Keratinocyte (primary cell): Measurements from ENCODE around the gene GHRL. TPM values are rescaled to one million over a fixed set of nuclear protein-coding genes. Genes with fewer than 3 reads are reported as not detected.

ENCODE experiments used
- DNase-seq: peaks from one replicate; pipeline ENCODE4 v3.0.0-alpha.2; 2011; ENCODE audit warnings: low read depth, missing footprints, low spot score
- FAIRE-seq: peaks from 2 replicates; lab custom pipeline; 2011; peaks lifted over from hg19 to GRCh38; lab: Jason Lieb, UNC
- H2AFZ ChIP-seq: 2 replicates; pipeline ENCODE4 v1.6.0; 2012; ENCODE audit warnings: low read length, control low read depth, inconsistent platforms; ENCODE audit not compliant: control insufficient read depth
- H3K27ac ChIP-seq: 2 replicates; pipeline ENCODE4 v1.5.1; 2011; ENCODE audit warnings: low read length; ENCODE audit not compliant: control insufficient read depth, insufficient read depth
- H3K27me3 ChIP-seq: 3 replicates; pipeline ENCODE4 v1.6.0; 2011; ENCODE audit warnings: low read length; ENCODE audit not compliant: control insufficient read depth, insufficient read depth; ENCODE audit errors: extremely low read depth
- H3K36me3 ChIP-seq, 2 experiments: 2 replicates in 1 of 2; 3 replicates in 1 of 2; pipeline ENCODE4 v1.5.1; 2011; ENCODE audit warnings: low read length in 2 of 2, mild to moderate bottlenecking in 1 of 2; ENCODE audit not compliant: control insufficient read depth in 2 of 2, insufficient read depth in 2 of 2; ENCODE audit errors: extremely low read depth in 1 of 2
- H3K4me1 ChIP-seq: 3 replicates; pipeline ENCODE4 v1.5.1; 2011; ENCODE audit warnings: low read length; ENCODE audit not compliant: control insufficient read depth, insufficient read depth; ENCODE audit errors: extremely low read depth
- H3K4me2 ChIP-seq: 3 replicates; pipeline ENCODE4 v1.6.0; 2011; ENCODE audit warnings: low read depth, low read length; ENCODE audit not compliant: control insufficient read depth, insufficient read depth; ENCODE audit errors: extremely low read depth
- H3K4me3 ChIP-seq, 3 experiments: fragments of 200-600 bp in 1 of 3; sonication (generic) in 1 of 3; 2 replicates in 2 of 3; 3 replicates in 1 of 3; pipeline ENCODE4 v1.5.1; 2011 to 2016; ENCODE audit warnings: low read length in 3 of 3, mild to moderate bottlenecking in 3 of 3, control low read depth in 2 of 3, inconsistent platforms in 1 of 3, low read depth in 1 of 3, mixed read lengths in 1 of 3, mixed run types in 1 of 3, moderate library complexity in 1 of 3; ENCODE audit not compliant: control insufficient read depth in 2 of 3, insufficient read depth in 2 of 3; ENCODE audit errors: extremely low read depth in 1 of 3
- H3K79me2 ChIP-seq: 2 replicates; pipeline ENCODE4 v1.6.0; 2012; ENCODE audit warnings: low read length; ENCODE audit not compliant: control insufficient read depth, insufficient read depth
- H3K9ac ChIP-seq: 3 replicates; pipeline ENCODE4 v1.6.0; 2011; ENCODE audit warnings: low read length; ENCODE audit not compliant: control insufficient read depth, insufficient read depth; ENCODE audit errors: extremely low read depth
- H3K9me1 ChIP-seq: 3 replicates; pipeline ENCODE4 v1.6.0; 2011; ENCODE audit warnings: low read length; ENCODE audit not compliant: control insufficient read depth, insufficient read depth; ENCODE audit errors: extremely low read depth
- H3K9me3 ChIP-seq: 2 replicates; pipeline ENCODE4 v1.5.1; 2012; ENCODE audit warnings: low read depth, low read length; ENCODE audit not compliant: control insufficient read depth
- H4K20me1 ChIP-seq: 3 replicates; pipeline ENCODE4 v1.6.0; 2011; ENCODE audit warnings: low read length; ENCODE audit not compliant: control insufficient read depth, insufficient read depth; ENCODE audit errors: extremely low read depth
- CTCF ChIP-seq, 3 experiments: IDR thresholded peaks in 1 of 3; conservative IDR thresholded peaks in 1 of 3; optimal IDR thresholded peaks in 1 of 3; 2 replicates in 2 of 3; 3 replicates in 1 of 3; pipeline versions ENCODE3 to v1.5.1; 2011; ENCODE audit warnings: low read length in 3 of 3, mild to moderate bottlenecking in 3 of 3, moderate library complexity in 2 of 3, control low read depth in 1 of 3, inconsistent platforms in 1 of 3; ENCODE audit not compliant: insufficient read depth in 2 of 3; ENCODE audit errors: extremely low read depth in 1 of 3
- EZH2 ChIP-seq: IDR thresholded peaks from one replicate; pipeline ENCODE4 v1.6.1; 2012; ENCODE audit warnings: inconsistent platforms, mild to moderate bottlenecking, low read length, moderate library complexity
- dilution Hi-C: fragments of 300-500 bp; cut with MboI; formaldehyde crosslinking; loops from one replicate; pipeline ENCODE4 v1.7.0; 2020; ENCODE audit warnings: low sequenced_read_pairs; ENCODE audit not compliant: extremely low pct_ligation_motif_present
- polyA plus RNA-seq, 5 experiments: library from polyadenylated mRNA; depleted of rRNA in 3 of 5; stranded (reverse) in 3 of 5; stranded (forward) in 1 of 5; unstranded in 1 of 5; fragments of >200 nt; gene quantifications; 1 replicate in 1 of 5; 2 replicates in 3 of 5; 3 replicates in 1 of 5; pipeline versions ENCODE4 v1.2.1 to v1.2.3, GENCODE V29; 2011 to 2012; ENCODE audit warnings: missing spikeins in 2 of 5, low read depth in 1 of 5, low replicate concordance in 1 of 5

The GHRL gene
- polyA plus RNA-seq, 1 donor (not counting 4 experiments of a cell fraction or from before 2014, with no cell fraction given): not detected

GRCh38 chr3:10322352-10322710, 29.6 kb upstream of the GHRL start:
- Histone ChIP-seq H3K27me3 (peaks cover 4% of the 10 kb centered on the region), H4K20me1 (peaks cover 4% of the 10 kb centered on the region), H3K36me3 (peaks cover 13 to 14% of the 10 kb centered on the region in 2 experiments), H3K4me1 (peaks cover 6% of the 10 kb centered on the region), H3K4me3 (no peak overlapping the region), H3K27ac (no peak overlapping the region), H3K79me2 (peaks cover 30% of the 10 kb centered on the region), H3K9me3 (no peaks in the 10 kb centered on the region), H3K9me1 (no peaks in the 10 kb centered on the region), H3K4me2 (no peak overlapping the region), H2AFZ (no peak overlapping the region), H3K9ac (no peak overlapping the region)
- dilution Hi-C loops: no loop called here
- DNase-seq (no peak), FAIRE-seq (no peak)
- no peak for TF ChIP-seq EZH2
- TF ChIP-seq CTCF (optimal IDR thresholded peaks at IDR 0.05 in 1 of 3, IDR thresholded peaks at IDR 0.05 in 1 of 3, conservative IDR thresholded peaks at IDR 0.05 in 1 of 3; ENCODE audit: extremely low read depth in 1 of 3, insufficient read depth in 2 of 3, low read length in 3 of 3): peak; percentile 43 to 48 (median 45)

GRCh38 chr3:10321630-10322351, 29.0 kb upstream of the GHRL start:
- H3K9me1 ChIP-seq: no peaks in the 10 kb centered on the region
- H3K4me1 ChIP-seq: peaks cover 6% of the 10 kb centered on the region
- DNase-seq (no peak), FAIRE-seq (no peak)
- H3K9me3 ChIP-seq: no peaks in the 10 kb centered on the region
- no peak overlapping the region for H3K27ac ChIP-seq
- peaks cover 34% of the 10 kb centered on the region for H3K79me2 ChIP-seq
- H3K9ac ChIP-seq: no peak overlapping the region
- no peak overlapping the region for H3K4me3 ChIP-seq
- peaks cover 4% of the 10 kb centered on the region for H3K27me3 ChIP-seq
- dilution Hi-C loops: no loop called here
- TF ChIP-seq CTCF (optimal IDR thresholded peaks at IDR 0.05 in 1 of 3, IDR thresholded peaks at IDR 0.05 in 1 of 3, conservative IDR thresholded peaks at IDR 0.05 in 1 of 3; ENCODE audit: extremely low read depth in 1 of 3, insufficient read depth in 2 of 3, low read length in 3 of 3): no peak
- no peak for TF ChIP-seq EZH2
- H2AFZ ChIP-seq: no peak overlapping the region
- no peak overlapping the region for H3K4me2 ChIP-seq
- H3K36me3 ChIP-seq: peaks cover 17 to 20% of the 10 kb centered on the region in 2 experiments
- peaks cover 7% of the 10 kb centered on the region for H4K20me1 ChIP-seq
